GM23248 (cell line): ENCODE results near the gene MEG3. TPM values are rescaled to one million over a fixed set of nuclear protein-coding genes. Genes with fewer than 3 reads are reported as not detected.

Experiments
- DNase-seq: peaks from one replicate; pipeline ENCODE4 v3.0.0-alpha.2; 2015
- H2AFZ ChIP-seq: fragments of 200-600 bp; sonication (generic); 2 replicates; pipeline ENCODE4 v1.6.1; 2016; ENCODE audit warnings: antibody characterized with exemption
- H3F3A ChIP-seq: fragments of 200-600 bp; sonication (generic); 2 replicates; pipeline ENCODE4 v1.6.1; 2016; ENCODE audit warnings: mild to moderate bottlenecking, antibody characterized with exemption, mixed run types; ENCODE audit not compliant: insufficient read depth
- H3K27ac ChIP-seq: fragments of 200-600 bp; sonication (generic); 2 replicates; pipeline ENCODE4 v1.5.1; 2016; ENCODE audit warnings: mild to moderate bottlenecking
- H3K27me3 ChIP-seq: fragments of 200-600 bp; sonication (generic); replicated peaks from 2 replicates; pipeline ENCODE4 v1.6.1; 2016; ENCODE audit warnings: mild to moderate bottlenecking; ENCODE audit not compliant: insufficient read depth
- H3K36me3 ChIP-seq: fragments of 200-600 bp; sonication (generic); 2 replicates; pipeline ENCODE4 v1.6.1; 2016; ENCODE audit warnings: low read depth, mild to moderate bottlenecking
- H3K4me1 ChIP-seq: fragments of 200-600 bp; sonication (generic); 2 replicates; pipeline ENCODE4 v1.6.1; 2016; ENCODE audit warnings: mild to moderate bottlenecking; ENCODE audit not compliant: insufficient read depth
- H3K4me2 ChIP-seq: fragments of 200-600 bp; sonication (generic); one replicate; pipeline ENCODE4 v1.6.1; 2016; ENCODE audit warnings: mild to moderate bottlenecking; ENCODE audit not compliant: unreplicated experiment
- H3K4me3 ChIP-seq: fragments of 200-600 bp; sonication (generic); 2 replicates; pipeline ENCODE4 v1.5.1; 2016; ENCODE audit warnings: mild to moderate bottlenecking
- H3K79me2 ChIP-seq: fragments of 200-600 bp; sonication (generic); 2 replicates; pipeline ENCODE4 v1.6.1; 2016; ENCODE audit warnings: mild to moderate bottlenecking; ENCODE audit not compliant: insufficient read depth
- H3K9ac ChIP-seq: fragments of 200-600 bp; sonication (generic); 2 replicates; pipeline ENCODE4 v1.6.1; 2016; ENCODE audit warnings: mild to moderate bottlenecking
- H3K9me2 ChIP-seq: fragments of 200-600 bp; sonication (generic); 2 replicates; pipeline ENCODE4 v1.6.1; 2016; ENCODE audit warnings: mixed run types, mild to moderate bottlenecking, moderate library complexity; ENCODE audit not compliant: insufficient read depth
- H3K9me3 ChIP-seq: fragments of 200-600 bp; sonication (generic); one replicate; pipeline ENCODE4 v1.6.1; 2017; ENCODE audit warnings: low read depth
- H4K20me1 ChIP-seq: fragments of 200-600 bp; sonication (generic); 2 replicates; pipeline ENCODE4 v1.6.0; 2016; ENCODE audit not compliant: insufficient read depth
- EZH2 ChIP-seq: fragments of 200-600 bp; sonication (generic); IDR thresholded peaks from 2 replicates; pipeline ENCODE4 v1.6.1; 2018; ENCODE audit warnings: antibody characterized with exemption, mild to moderate bottlenecking; ENCODE audit not compliant: insufficient read depth, poor library complexity, severe bottlenecking
- EZH2phosphoT487 ChIP-seq: fragments of 200-600 bp; sonication (generic); IDR thresholded peaks from 2 replicates; pipeline ENCODE4 v1.6.1; 2018; ENCODE audit warnings: antibody characterized with exemption, moderate library complexity, mild to moderate bottlenecking, low read depth; ENCODE audit not compliant: insufficient read depth
- WGBS, 2 experiments: methylation state at CpG; one replicate each; pipeline ENCODE4 v1.1.6; 2015 to 2017; ENCODE audit warnings: low lambda C conversion rate in 2 of 2, low coverage in 1 of 2; ENCODE audit errors: missing lambda C conversion rate in 2 of 2; 5-methylcytosine and 5-hydroxymethylcytosine counted together
- in situ Hi-C: fragments of 300-500 bp; cut with MboI; formaldehyde crosslinking; loops from 2 replicates; pipeline ENCODE4 v1.15.0; 2020
- polyA plus RNA-seq: library from polyadenylated mRNA; unstranded; fragments of >200 nt; fragmentation: Nextera tagmentation; extraction: Ambion mirVana; gene quantifications from 2 replicates; pipeline ENCODE4 v1.2.1, GENCODE V29; 2016
- total RNA-seq: library from RNA; depleted of rRNA; stranded (reverse); fragments of >200 nt; shearing (Covaris generic); gene quantifications from 2 replicates; pipeline ENCODE4 v1.2.3, GENCODE V29; 2014

Gene MEG3
- total and polyA plus RNA-seq, 2 experiments from 2014 or later: 101 to 228 TPM

DNA sequence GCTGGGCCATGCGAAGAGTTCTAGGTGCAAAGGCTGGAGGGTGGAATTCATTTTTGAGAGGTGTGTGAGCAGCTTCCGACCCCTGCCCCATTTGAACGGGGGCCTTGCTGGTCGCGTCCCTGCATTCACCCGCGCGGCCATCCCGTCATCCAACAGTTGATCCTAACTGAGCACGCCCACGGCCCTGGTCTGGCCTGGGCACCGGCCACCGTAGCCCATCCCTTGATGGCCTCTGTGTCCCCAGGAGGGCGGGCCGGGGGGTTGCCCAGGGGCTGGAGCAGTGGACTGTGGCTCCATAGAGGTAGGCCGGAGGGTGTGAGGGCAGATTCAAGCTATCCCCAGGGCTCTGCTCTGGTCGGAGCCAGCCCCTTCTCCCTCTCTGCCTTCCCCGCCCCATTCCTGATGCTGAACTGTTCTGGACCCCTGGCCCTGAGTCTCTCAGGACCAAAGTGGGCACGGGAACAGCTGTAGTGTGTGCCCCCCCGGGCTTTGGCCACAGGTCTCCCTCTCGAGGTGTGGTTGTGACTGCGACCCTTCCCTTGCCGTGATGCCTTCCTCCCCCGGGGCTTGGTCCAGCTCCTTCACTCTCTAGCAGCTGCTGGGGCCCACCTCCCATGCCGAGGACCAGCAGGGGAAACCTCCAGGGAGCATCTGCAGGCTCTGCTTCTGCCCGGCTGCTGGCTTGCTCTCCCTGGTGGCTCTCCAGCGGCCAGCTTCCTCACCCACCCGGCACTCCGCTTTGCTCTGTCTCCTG, 9.1 kb downstream of the MEG3 start:
- H3K4me1 ChIP-seq: 0 out of 2 replicates have a peak, but pooled peaks cover 4% of the 10 kb centered on the region
- DNase-seq: no peak
- H2AFZ ChIP-seq: no peak overlapping the region
- in situ Hi-C loops: loop anchor here (25.0 kb wide), 1 partner anchor 423 kb away; no protein-coding TSS in a partner anchor
- peaks cover 25% of the 10 kb centered on the region; the same call in 1 of the 2 replicates for H3F3A ChIP-seq
- H3K9me2 ChIP-seq: no peaks in the 10 kb centered on the region
- 87 to 89% methylated on average over 21 to 28 of the region's 29 CpGs for WGBS, 2 experiments
- H4K20me1 ChIP-seq: 0 out of 2 replicates have a peak, but pooled peaks cover 3% of the 10 kb centered on the region
- no peak overlapping the region for H3K27ac ChIP-seq
- peaks cover 86% of the 10 kb centered on the region for H3K79me2 ChIP-seq
- peaks cover 14% of the 10 kb centered on the region; the same call in 1 of the 2 replicates for H3K36me3 ChIP-seq
- H3K4me3 ChIP-seq: no peak overlapping the region
- no peak overlapping the region for H3K4me2 ChIP-seq
- no peaks in the 10 kb centered on the region for H3K9me3 ChIP-seq
- no peak for TF ChIP-seq EZH2phosphoT487
- TF ChIP-seq EZH2: no peak
- no peak overlapping the region for H3K9ac ChIP-seq
- H3K27me3 ChIP-seq: no peaks in the 10 kb centered on the region

DNA sequence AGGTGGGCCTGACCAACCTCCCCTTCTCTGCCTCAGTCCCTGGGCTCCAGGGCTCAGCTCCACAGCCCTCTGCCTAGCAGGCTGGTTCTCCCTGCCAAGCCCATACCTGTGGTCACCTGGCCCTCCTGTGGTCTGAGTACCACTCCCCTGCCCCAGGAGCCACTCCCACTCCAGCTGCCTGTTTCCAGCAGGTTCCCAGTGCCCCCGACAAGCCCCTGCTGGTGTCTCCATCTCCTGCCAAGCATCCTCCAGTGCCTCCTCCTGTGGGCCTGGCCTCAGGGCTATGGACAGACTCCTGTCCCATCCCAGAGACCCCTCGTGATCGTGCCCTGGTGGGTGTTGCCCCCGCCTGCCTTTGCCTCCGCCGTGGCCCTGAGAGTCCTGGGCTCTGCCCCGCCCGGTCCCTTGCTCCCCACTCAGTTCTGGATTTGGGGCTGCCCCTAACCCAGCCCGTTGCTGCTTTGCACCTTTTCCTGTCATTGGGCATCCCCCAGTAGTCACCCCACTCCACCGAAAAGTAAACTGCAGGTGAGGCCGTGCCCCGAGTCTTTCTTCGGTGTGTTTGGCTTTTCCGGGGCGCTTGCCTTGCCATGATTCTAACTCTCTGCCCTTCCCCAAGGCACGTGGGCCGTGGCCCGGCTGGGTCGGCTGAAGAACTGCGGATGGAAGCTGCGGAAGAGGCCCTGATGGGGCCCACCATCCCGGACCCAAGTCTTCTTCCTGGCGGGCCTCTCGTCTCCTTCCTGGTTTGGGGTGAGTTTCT, 9.8 kb downstream of the MEG3 start:
- Histone ChIP-seq H3K27me3 (no peaks in the 10 kb centered on the region), H3K9me3 (no peaks in the 10 kb centered on the region), H2AFZ (no peak overlapping the region), H3F3A (peaks cover 21% of the 10 kb centered on the region; the same call in 1 of the 2 replicates), H3K4me3 (no peak overlapping the region), H3K79me2 (peaks cover 82% of the 10 kb centered on the region), H3K9ac (no peak overlapping the region), H3K4me1 (0 out of 2 replicates have a peak, but pooled peaks cover 4% of the 10 kb centered on the region), H3K27ac (no peak overlapping the region), H3K9me2 (no peaks in the 10 kb centered on the region), H3K4me2 (no peak overlapping the region), H4K20me1 (0 out of 2 replicates have a peak, but pooled peaks cover 3% of the 10 kb centered on the region), H3K36me3 (peaks cover 10% of the 10 kb centered on the region; the same call in 1 of the 2 replicates)
- 78 to 85% methylated on average over 15 to 23 of the region's 24 CpGs for WGBS, 2 experiments
- TF ChIP-seq EZH2phosphoT487 (no peak), EZH2 (no peak)
- no peak for DNase-seq
- in situ Hi-C loops: loop anchor here (25.0 kb wide), 1 partner anchor 423 kb away; no protein-coding TSS in a partner anchor

DNA sequence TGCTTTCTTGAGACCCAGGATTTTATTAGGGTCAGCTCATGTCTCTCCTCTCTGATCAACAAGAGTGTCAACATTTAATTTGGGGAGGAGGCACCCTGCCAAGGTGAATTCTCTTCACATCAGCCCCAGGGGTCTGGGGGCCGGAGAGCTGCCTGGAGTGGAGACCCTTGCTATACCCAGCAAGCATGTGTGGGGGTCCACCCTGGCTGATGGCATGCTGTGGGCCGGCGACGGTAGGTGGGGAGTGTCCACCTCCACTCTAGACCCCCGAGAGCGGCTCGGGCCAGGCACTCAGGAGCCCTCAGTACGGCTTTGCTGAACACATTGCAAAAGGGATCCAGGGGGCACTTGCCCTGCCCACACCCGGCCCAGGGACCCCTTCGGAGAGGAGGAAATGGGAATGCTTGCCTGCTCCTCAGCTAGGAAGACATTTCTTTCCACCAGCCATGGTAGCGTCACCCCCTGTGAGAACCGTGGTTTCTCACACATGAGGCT, 10.4 kb downstream of the MEG3 start:
- Histone ChIP-seq H4K20me1 (0 out of 2 replicates have a peak, but pooled peaks cover 3% of the 10 kb centered on the region), H3K9me3 (no peaks in the 10 kb centered on the region), H3K4me2 (no peak overlapping the region), H3K79me2 (peaks cover 82% of the 10 kb centered on the region), H3K27ac (no peak overlapping the region), H3K27me3 (no peaks in the 10 kb centered on the region), H3F3A (peaks cover 21% of the 10 kb centered on the region; the same call in 1 of the 2 replicates), H3K9me2 (no peaks in the 10 kb centered on the region), H3K36me3 (peaks cover 10% of the 10 kb centered on the region; the same call in 1 of the 2 replicates), H3K4me3 (no peak overlapping the region), H3K9ac (no peak overlapping the region), H2AFZ (no peak overlapping the region), H3K4me1 (0 out of 2 replicates have a peak, but pooled peaks cover 4% of the 10 kb centered on the region)
- no peak for DNase-seq
- in situ Hi-C loops: loop anchor here (25.0 kb wide), 1 partner anchor 424 kb away; no protein-coding TSS in a partner anchor
- TF ChIP-seq EZH2phosphoT487 (no peak), EZH2 (no peak)
- WGBS, 2 experiments: 83 to 88% methylated on average over 12 of the region's 12 CpGs
